NK-92 (cell line): ENCODE data around the gene PROX2.

Source experiments
- DNase-seq: peaks from one replicate; lab custom pipeline; 2025; ENCODE audit not compliant: unreplicated experiment; lab: John Stamatoyannopoulos, UW

PROX2 gene

DNA sequence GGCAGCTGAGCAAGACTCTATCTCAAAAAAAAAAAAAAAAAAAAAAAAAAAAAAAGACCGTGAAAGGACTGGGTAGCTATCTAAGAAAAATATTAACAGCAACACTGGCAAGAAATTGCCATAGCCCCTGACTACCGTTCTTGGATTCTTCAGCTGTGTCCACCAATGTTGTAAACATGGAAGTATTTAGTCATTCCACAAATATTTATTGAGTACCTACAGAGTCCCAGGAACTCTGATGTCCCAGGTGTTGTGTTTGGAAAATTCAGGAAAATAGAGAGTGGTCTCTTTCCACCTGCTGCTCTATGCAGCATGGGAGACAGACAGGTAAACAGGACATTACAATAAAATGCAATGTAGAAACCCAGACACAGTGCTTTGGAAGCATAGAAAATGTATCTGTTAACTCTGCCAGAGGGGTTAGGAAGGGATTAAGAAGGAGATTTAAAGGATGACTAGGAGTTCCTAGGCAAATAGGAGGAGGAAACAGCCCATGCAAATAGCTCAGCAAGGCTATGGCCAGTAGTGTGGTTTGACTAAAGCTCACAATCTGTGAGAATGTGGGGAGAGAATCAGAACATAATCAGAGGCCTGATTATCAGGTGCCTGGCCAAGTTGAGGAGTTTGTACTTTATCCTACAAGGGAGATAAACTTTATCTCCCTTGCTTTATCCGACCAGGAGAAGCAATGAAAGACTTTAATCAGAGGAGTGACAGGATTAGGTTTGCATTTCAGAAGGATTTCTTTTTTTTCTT lies 3.7 kb upstream of the PROX2 start:
- no peak for DNase-seq

DNA sequence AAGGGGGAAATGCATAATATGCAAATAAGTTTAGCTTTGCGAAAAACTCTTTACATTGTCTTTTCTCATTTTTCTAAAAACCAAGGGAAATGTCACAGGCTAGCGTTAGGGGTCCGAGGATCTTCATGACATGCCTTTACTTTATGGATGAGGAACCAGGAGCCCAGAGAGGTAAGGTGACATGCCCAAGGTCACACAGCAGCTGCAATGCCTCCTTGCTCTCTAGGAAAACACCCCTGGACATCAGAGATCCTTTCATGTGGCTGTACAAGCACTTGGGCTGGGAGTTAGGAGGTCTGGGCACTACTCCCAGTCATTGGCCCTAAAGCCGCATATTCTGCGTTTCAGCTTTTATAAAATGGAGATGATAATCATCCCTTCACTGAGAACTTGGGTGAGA lies 741 bp downstream of the PROX2 start:
- no peak for DNase-seq

DNA sequence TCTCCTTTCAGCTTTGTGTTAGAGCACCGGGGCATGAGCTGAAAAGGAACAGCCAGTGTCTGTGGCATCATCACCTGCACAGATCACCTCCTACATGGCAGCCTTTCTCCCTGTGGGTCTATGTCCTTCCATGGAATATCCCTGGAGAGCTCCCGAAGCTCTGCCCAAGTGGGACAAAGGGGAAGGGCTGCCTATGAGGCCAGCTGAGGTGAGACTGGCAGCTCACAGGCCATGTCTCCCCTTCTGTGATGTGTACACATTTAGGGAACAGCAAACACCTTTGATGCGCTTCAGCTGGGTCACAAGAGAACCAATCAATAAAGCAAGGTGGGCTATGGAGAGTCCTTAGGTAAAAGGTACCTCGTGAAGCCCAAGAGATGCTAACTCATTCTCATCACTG lies 4.1 kb downstream of the PROX2 start:
- DNase-seq, result no peak

DNA sequence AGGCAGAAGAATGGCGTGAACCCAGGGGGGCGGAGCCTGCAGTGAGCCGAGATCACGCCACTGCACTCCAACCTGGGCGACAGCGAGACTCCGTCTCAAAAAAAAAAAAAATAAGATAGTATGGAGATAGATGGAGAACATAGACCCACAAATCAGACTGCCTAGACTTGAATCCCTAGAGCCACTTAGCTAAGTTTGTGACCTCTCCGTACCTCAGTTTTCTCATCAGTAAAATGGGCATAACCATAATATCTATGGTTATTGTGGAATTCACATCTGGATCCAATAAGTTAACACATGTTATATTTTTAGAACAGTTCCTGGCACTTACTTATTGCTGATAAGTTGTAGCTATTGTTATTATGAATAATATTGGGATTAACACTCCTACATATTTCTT lies 7.2 kb downstream of the PROX2 start:
- no peak for DNase-seq

DNA sequence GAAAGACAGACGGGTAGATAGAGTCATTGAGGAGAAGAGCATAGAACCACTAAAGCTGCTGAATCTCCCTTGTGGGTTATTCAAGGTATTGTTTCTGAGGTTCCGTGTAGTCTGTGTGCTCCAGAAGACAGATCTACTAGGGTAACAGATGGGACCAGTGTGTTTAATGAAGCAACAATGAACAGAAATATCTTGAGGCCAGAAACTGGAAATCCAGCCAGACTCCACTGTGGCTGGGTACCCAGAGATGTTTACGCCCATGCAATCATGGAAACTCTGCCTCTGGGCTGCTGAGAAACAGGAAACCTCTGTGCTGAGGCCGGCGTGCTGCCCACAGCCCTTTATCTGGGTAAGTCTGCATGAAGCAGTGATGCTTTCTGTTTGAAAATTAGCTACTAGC lies 8.3 kb downstream of the PROX2 start:
- no peak for DNase-seq

DNA sequence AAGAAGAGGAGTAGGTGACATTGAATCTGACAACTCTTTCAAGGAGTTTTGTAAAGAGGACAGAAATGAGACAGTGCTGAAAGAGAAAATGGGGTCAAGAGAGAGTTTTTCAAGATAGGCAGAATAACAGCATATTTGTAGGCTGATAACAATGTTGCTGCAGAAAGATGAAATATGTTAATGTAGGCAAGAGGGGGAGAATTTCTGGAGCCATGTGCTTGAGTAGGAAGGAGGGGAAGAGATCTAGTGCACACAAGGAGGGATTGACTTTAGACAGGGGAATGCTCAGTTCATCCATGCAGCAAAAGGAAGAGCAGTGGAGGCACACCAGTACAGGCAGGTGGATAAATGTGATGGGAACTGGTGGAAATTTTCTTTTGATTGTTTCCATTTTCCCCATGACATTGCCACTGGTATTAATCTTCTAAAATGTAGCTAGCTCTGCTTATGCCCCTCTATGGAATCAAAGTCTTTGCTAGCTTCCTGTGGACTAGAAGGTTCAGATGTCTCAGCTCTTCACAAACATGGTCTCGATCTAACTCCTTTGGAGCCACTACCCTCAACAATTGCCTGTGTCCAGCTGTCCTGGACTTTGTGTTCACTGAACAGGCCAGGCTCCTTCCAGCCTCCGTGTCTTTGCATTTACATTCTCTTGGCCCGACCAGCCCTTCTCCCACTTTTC lies 9.1 kb downstream of the PROX2 start:
- DNase-seq, result no peak

DNA sequence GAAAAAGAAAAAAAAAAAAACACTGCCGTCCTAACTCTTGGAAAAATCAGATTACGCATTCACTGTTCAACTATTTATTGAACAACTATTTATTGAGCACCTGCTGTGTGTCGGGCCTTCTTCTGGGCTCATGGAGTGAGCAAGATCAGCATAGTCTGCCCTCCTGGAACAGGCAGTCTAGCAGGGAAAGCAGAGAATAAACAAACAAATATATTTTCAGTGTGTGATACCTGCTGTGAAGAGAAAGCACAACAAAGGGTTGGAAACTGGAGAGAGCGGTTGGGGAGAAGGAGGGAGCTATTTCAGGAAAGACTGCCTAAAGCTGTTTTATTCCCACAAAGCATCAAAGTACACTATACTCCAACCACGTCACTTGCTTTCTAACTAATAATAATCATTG lies 10.8 kb downstream of the PROX2 start:
- DNase-seq, result no peak

DNA sequence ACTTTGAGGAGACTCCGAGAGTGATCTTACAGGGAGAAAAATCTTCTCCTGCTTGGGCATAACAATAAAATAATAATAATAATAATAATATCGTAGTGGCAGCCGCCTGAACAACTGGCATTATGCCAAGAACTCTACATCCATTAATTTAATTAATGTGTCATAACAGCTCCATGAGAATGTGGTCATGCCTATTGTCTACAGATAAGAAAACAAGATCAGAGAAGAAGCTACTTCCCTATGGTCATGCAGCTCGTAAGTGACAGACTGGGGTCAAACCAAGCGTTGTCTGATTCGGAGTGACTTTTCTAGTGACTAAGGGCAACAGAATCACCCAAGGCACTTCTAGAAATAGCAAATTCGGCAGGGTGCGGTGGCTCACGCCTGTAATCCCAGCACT lies 11.7 kb downstream of the PROX2 start:
- DNase-seq, result no peak

DNA sequence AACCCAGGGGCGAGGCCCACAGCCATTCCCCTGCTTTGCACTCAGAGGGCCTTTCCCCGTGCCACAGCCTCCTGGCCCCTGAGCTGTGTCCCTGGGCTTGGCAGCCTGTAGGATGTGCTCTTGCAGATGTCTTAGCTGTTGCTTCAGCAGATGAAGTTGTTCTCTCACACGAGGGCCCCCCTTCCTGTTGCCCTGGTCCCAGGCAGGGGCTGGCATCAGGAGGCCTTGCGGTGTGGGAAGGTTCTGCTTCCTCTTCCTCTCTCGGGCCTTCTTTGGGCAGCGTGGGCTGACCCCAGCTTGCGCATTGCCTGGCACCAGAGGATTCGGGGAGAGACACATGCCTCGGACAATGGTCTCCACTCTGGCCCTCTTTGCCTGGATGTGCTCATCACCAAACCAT lies 12.7 kb downstream of the PROX2 start:
- DNase-seq, result no peak

DNA sequence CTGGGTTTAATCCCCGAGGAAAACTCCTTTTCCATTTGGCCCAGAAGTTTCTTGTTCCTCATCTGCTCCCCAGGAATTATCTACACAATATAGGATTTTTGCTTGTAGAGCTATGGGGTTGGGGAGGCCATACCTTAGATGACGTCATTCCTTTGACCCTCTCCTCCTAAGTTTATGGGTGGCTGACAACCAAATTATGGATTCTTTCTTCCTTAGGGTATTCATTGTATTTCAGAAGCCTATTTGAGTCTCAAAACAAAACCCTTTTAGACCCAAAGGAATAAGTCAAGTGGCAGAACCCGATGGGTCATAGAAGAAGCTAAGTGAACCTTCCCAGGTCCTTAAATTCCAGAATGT lies 14.2 kb downstream of the PROX2 start:
- DNase-seq, result no peak

DNA sequence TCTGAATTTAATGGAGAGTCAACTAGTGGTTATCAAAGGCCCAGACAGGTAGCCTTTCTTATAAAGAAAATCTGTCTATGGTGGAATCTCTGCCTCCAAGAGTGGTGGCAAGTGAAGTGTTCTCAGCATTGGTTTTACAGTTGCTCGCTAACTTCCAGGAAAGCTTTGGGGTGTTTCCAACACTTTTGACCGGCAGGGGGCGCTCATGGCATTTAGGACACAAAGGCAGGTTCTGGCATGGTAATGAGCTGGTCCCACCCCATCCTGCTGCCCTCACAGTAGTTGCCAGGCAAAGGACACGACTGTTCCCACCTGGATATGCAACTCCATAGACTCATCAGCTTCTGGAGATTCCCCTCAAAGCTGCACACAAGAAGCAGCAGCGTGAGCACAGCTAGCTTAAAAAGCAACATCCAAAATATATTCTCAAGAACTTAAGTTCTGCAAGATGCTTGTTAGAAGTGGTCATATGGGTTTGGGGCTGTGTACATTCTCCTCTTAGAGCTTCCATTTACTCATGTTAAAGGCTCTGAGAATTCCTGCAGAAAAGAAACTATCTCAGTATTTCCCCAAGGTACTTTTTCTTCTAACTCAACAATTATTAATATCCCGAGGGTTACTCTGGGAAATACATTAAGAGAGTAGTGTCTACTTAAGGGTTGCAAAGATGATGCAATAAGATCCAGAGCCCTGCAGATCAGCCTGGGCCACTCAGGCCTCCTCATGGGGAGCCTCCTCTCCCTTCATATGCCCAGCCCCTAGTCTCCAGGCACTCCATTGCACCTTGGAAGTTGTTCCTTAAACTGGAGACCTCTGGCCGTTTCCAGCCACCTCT lies 14.8 kb downstream of the PROX2 start:
- DNase-seq, result peak; percentile 48

DNA sequence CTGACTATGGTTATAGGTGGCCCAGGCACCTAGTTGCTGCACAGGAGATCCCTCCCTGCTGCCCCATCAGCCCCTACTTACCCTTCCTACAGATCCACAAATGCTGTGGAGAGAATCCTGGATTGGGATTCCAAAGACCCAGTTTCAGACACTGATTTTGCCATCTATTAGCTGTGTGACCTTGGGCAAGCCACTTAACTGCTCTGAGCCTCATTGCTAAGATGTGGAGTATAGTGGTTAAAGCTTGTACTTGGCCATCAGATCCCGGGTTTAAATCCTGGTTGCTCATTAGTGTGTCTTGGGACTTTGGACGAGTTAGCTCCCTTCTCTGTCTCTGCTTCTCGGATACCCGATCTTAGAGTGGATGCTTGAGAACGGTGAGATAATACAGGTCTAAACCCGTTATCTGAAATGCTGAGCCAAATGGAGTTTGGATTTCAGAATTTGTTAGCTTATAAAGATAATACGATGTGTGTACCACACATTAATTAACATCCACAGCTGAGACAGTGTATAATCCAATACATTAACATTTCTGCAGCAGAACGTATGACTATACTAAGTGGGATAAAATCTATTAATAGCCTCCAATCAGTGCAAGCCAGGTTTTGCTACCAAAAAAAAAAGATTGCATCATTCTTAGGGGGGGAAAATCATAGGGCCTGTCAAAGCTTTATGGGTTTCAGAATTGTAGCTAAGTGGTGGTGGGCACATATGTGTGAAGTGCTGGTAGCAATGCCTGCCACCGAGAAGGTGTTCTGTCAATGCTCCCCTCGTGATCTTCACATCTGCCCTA lies 16.0 kb downstream of the PROX2 start:
- DNase-seq, result no peak

DNA sequence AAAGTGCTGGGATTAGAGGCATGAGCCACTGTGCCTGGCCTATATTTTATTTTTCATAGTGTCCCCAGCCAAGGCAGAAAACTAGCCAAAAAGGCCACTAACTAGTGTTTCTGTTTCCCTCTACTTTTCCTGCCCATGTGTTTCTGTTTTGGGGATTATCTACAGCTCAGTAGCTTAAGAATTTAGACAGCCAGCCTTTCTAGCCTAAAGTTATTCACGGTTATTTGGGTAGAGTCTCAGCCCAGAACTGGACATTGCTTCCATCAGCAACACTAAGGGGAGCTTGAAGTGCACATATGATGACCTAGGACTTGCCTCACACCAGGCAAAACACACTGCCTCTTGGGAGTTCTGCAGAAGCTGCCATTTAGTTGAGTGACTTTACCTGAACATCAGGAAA lies 17.9 kb downstream of the PROX2 start:
- DNase-seq, result no peak

DNA sequence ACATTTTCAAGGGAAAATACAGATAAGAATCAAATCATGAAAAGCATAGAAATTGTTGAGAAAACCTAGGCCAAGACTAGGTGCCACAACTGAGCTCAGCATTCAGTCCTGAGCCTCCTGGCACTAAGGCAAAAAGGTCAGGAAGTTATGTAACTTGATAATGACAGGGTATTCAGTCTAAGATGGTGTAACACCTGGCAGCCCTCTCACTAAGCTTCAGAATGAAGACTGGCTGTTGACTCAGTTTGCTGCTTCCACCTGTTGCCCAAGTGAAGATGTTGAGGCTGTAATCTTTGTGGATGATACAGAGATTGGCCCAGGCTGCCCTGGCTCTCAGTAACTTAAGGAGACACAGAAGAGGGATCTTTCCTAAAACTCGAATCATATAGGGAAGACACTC lies 19.6 kb downstream of the PROX2 start:
- DNase-seq, result no peak

DNA sequence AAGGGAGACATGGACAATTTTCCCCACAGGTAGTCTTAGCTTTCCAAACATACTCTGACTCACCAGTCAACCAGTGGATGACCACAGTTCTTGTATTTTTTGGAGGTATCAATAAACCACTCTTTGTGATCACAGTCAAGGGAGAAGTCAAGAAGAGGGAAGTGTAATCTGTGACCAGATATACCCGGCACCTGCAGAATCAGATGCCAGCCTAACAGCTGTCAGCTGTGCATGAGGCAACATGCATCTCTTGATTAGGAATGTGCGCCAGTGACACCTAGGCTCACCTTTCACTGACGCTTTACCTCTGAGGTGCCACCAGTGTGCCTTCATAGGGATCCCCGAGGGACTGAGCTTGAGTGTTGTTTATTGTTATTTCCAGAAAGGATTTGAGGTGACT lies 20.0 kb downstream of the PROX2 start:
- DNase-seq, result no peak

DNA sequence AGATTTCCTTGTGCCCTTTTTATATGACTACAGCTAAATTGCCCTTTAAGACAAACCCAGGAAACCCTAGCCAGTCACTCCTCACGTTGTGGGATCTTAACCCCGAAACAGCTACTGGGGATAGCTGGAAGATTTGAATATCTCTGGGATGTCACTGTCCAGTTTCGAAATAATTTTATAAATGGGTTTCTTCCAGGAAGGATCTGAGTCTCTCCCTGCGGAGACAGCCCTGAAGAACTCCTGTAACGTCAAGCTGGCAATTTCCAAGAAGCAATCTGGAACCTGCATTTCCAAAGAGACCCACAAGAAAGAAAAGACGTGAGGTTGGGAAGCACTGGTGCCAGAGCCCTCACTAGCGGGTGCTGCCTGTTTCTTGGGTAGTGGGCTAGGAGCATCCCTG lies 20.9 kb downstream of the PROX2 start:
- DNase-seq, result no peak

DNA sequence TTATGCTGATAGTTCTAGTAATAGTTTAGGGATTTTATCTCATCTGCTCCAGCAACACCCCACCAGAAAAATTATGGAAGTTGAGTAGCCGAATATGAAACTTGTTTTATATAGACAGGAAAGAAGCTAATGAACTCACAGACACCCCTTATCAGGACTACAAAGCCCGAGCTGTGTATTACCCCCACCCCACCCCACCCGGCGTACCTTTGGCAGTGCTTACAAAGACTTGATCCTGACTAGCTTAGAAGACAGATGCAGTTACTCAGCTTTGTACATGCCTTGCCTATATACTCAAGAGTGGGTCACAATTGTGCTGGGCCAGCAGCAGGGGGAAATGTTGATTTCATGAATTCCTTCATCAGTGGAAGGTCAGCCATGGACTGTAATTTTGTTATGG lies 22.4 kb downstream of the PROX2 start:
- no peak for DNase-seq

DNA sequence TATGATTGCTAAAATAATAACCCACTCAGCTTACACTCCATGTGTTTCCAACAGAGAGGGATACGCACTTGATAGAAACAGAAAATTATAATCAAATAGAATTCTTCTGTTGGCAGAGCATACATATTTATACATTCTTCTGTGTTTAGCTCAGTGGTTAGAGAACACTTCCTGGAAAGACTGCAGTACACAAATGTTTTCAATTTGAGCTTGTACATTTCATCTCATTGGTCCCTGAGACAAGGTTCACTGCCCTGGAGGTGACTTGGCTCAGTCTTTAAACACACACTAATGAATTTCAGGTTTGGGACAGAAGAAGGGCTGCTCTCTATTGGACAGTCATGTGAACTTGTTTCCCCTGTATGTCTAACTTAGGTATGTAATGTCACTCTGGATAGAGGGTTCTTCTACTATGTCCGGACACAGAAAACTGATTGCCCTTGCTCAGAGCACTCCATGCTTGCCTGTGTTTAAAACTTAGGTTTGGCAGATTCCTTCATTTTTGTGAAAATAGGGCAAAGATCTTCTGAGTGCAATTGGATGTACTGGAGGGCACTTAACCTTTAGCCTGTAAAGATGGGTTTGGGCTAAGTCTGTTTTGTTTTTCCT lies 22.9 kb downstream of the PROX2 start:
- DNase-seq, result no peak

DNA sequence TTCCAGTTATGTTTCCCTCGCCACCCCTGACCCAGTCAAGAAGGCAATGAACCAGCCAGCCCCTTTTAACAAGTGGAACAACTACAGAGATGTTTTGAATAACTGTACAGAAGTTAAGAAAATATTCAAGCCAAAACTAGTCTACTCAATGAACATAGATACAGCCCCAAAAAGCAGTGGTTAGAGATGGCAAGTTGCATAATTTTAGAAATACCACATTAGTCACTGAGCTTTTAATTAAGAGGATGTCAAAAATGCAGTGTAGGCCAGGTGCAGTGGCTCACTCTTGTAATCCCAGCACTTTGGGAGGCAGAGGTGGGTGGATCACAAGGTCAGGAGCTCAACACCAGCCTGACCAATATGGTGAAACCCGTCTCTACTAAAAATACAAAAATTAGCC lies 27.2 kb downstream of the PROX2 start:
- DNase-seq, result no peak

DNA sequence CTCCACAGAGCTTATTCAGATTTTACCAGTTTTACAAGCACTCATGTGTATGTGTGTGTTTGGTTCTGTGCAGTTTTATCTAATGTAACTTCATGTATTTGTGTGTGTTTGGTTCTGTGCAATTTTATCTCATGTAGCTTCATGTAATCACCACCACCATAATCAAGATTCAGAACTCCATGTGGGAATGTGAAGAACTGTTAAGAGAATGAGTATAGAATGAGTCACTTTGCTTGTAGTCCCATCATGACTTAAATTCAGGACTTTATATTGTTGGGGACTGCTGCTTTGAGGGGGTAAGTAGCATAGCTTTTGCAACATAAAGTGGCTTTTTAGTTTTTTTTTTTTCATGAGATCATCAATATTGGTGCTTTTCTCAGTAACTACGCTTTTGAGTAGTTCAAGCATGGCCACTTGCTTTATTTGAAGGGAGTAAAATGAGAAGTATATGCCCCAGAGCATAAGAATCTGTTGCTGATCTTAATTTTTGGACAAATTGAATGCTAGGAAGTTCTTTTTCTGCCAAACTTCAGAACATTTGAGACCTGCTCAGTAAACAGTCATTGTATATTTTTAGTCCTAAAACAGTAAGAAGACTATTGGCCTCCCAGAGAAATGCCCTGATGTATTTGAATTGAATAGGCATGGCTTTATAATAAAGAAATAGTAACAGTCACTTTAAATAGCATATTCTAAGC lies 28.8 kb downstream of the PROX2 start:
- no peak for DNase-seq
